Thoracic aorta (tissue), 2 donors: ENCODE measurements around the gene SLC34A1. TPM values are rescaled to one million over a fixed set of nuclear protein-coding genes. Genes with fewer than 3 reads are reported as not detected.

Source experiments
- ATAC-seq: fragments of 150-250 bp; one replicate; pipeline ENCODE4 v1.8.0; 2017; ENCODE audit warnings: low read depth; ENCODE audit not compliant: insufficient number of reproducible peaks, low FRiP score
- DNase-seq: peaks from one replicate; pipeline ENCODE4 v3.0.0-alpha.2; 2020; ENCODE audit warnings: low spot score
- H3K27ac ChIP-seq, 2 donors: fragments of 200-600 bp; sonication (generic); 1 replicate in 1 of 2; 2 replicates in 1 of 2; pipeline ENCODE4 v1.5.1; 2016; ENCODE audit warnings: mild to moderate bottlenecking in 2 of 2, moderate library complexity in 2 of 2
- H3K27me3 ChIP-seq: fragments of 200-600 bp; sonication (generic); replicated peaks from 2 replicates; pipeline ENCODE4 v1.6.0; 2016; ENCODE audit warnings: mild to moderate bottlenecking; ENCODE audit not compliant: insufficient read depth
- H3K36me3 ChIP-seq: fragments of 200-600 bp; sonication (generic); one replicate; pipeline ENCODE4 v1.5.1; 2016
- H3K4me1 ChIP-seq, 2 donors: fragments of 200-600 bp; sonication (generic); 1 replicate in 1 of 2; 2 replicates in 1 of 2; pipeline versions ENCODE4 v1.5.1 to v1.6.0; 2016; ENCODE audit warnings: low read depth in 2 of 2, mild to moderate bottlenecking in 1 of 2; ENCODE audit not compliant: control insufficient read depth in 1 of 2
- H3K4me3 ChIP-seq: fragments of 200-600 bp; sonication (generic); 2 replicates; pipeline ENCODE4 v1.5.1; 2016; ENCODE audit warnings: mild to moderate bottlenecking
- H3K9me3 ChIP-seq: fragments of 200-600 bp; sonication (generic); 2 replicates; pipeline ENCODE4 v1.5.1; 2016
- CTCF ChIP-seq: fragments of 200-600 bp; sonication (generic); IDR thresholded peaks from one replicate; pipeline ENCODE4 v1.5.1; 2019; ENCODE audit warnings: antibody characterized with exemption
- total RNA-seq, 2 donors: library from RNA; depleted of rRNA; stranded (reverse); fragments of >200 nt; gene quantifications; one replicate each; pipeline versions ENCODE4 v1.1.0 to v1.2.3, GENCODE V29; 2016

Gene SLC34A1
- total RNA-seq, 2 donors from 2014 or later = not detected

DNA sequence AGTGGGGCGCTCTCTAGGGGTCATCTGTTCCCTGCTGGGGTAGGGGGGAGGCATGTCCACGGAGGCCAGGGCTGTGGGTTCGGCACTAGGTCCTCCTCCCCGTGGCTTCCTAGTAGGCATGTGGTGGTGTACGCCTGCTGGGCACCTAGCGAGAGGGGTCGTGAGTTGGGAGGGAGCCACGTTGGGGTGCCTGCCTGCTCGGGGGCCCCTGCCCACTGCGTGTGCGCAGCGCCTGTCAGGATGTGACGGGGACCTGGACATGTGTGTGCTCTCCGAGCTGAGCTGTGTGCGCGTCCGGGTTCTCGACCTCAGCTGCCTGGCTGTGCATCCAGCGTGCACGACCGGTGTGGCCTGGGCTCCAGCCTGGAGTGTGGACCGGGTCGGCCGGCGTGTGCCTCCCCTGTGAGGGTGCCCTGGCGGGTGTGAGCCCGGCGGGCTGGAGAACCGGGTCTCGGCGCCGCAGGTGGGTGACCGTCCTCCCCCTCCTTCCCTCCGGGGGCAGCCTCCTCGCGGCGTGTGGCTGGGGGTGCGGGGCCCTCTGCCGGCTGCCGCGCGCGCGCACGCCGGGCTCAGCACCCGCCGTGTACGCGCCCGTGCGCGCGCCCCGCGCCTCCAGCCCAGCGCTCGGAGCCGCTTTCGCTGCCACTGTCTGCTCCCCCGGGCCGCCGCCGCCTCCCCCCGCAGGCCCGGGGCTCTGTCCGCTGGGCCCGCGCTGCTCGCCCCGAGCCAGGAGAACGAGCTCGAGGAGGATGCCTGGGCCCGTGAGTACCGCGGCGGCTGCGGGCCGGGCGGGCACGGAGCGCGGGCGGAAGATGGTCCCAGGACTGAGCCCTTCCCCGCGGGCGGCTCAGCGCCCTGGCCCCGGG lies 62.2 kb downstream of the SLC34A1 start, which contains the start of gene PRR7:
Gene PRR7, plus strand, starts transcription at position 615 of the 866 bp plus-strand sequence. CDS start 8,254 bp downstream, outside the sequence.
- no peak for TF ChIP-seq CTCF
- peaks cover 11% of the 10 kb centered on the region for H3K36me3 ChIP-seq
- no peak within 1 kb of the TSS for H3K27ac ChIP-seq
- no peaks in the 10 kb centered on the region for H3K27me3 ChIP-seq
- H3K4me1 ChIP-seq = peaks cover 20 to 27% of the 10 kb centered on the region in 2 donors
- DNase-seq (no peak), ATAC-seq (peak; percentile 16)
- H3K9me3 ChIP-seq = no peaks in the 10 kb centered on the region
- H3K4me3 ChIP-seq = peak within 1 kb of the TSS; percentile 83

GRCh38 chr5:177447066-177447610 lies 62.9 kb downstream of the SLC34A1 start:
- H3K36me3 ChIP-seq = peaks cover 4% of the 10 kb centered on the region
- ATAC-seq = no peak
- peak overlapping the region; percentile 83 for H3K4me3 ChIP-seq
- TF ChIP-seq CTCF = no peak
- no peak overlapping the region for H3K27ac ChIP-seq
- DNase-seq = no peak
- no peaks in the 10 kb centered on the region for H3K9me3 ChIP-seq
- H3K4me1 ChIP-seq = peaks cover 20 to 27% of the 10 kb centered on the region in 2 donors
- no peaks in the 10 kb centered on the region for H3K27me3 ChIP-seq

DNA sequence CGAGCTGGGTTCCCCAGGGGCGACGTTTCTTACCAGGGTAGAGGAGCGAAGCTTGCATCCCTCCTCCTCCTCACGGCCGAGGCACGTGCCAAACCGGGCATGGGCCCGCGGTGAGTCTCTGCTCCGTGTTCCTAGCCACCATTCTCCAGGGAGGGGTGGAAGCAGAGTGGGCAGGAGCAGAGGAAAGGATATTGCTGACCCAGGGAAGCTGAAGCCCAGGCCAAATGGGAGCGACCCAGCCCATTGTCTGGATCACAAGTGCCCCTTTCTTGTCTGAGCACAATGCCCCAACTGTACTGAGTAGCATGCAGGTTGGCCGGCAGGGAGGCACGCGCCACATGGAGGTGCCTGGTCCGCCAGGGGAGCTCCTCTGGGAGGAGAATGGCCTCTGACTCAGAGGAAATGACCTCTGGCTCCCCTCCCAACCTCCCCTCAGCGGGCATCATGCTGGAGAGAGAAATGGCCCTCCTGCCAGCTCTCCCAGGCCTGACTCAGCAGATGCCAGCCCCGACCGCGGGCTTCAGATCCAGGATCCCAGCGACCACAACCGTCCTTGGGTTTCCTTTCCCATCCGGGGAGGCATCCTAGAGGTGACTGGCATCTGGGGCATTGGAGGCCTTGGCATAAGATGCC lies 63.5 kb downstream of the SLC34A1 start:
- H3K27ac ChIP-seq = no peak overlapping the region
- no peaks in the 10 kb centered on the region for H3K27me3 ChIP-seq
- TF ChIP-seq CTCF = no peak

More for the DNA sequence above, 63.5 kb downstream of the SLC34A1 start:
- ATAC-seq (no peak), DNase-seq (peak; percentile 52)
- Histone ChIP-seq H3K4me3 (peak overlapping the region; percentile 83), H3K9me3 (no peaks in the 10 kb centered on the region), H3K36me3 (no peaks in the 10 kb centered on the region), H3K4me1 (peaks cover 20 to 27% of the 10 kb centered on the region in 2 donors)

Other genes starting within 250 kb of the SLC34A1 start
- 10 to 100 TPM; 23.8 to 35.2 TPM for gene RAB24, start 80.7 kb upstream of the SLC34A1 start, total RNA-seq
- 10 to 100 TPM; 42.2 to 54.0 TPM for gene PRELID1, start 80.6 kb upstream of the SLC34A1 start, total RNA-seq
- 10 to 100 TPM; 11.9 to 17.6 TPM for gene MXD3, start 72.5 kb upstream of the SLC34A1 start, total RNA-seq
- 100 to 1,000 TPM; 159 to 167 TPM for gene LMAN2, start 32.8 kb upstream of the SLC34A1 start, total RNA-seq
- gene RGS14, start 26.5 kb upstream of the SLC34A1 start, total RNA-seq = 10 to 100 TPM in 1 of 2 donors, 1 to 10 TPM in 1; 4.9 to 12.6 TPM
- not detected for gene PFN3, start 16.2 kb downstream of the SLC34A1 start, total RNA-seq
- gene F12, start 25.1 kb downstream of the SLC34A1 start, total RNA-seq = not detected
- 10 to 100 TPM; 27.3 to 33.3 TPM for gene GRK6, start 42.2 kb downstream of the SLC34A1 start, total RNA-seq
- 10 to 100 TPM in 1 of 2 donors, 1 to 10 TPM in 1; 4.1 to 11.0 TPM for gene PRR7, start 62.4 kb downstream of the SLC34A1 start, total RNA-seq
- gene DBN1, start 89.2 kb downstream of the SLC34A1 start, total RNA-seq = 100 to 1,000 TPM in 1 of 2 donors, 10 to 100 TPM in 1; 91.2 to 132 TPM
- gene PDLIM7, start 113.2 kb downstream of the SLC34A1 start, total RNA-seq = 100 to 1,000 TPM; 626 to 891 TPM
- 10 to 100 TPM; 20.5 to 35.6 TPM for gene DOK3, start 125.4 kb downstream of the SLC34A1 start, total RNA-seq
- gene DDX41, start 132.5 kb downstream of the SLC34A1 start, total RNA-seq = 100 to 1,000 TPM in 1 of 2 donors, 10 to 100 TPM in 1; 53.7 to 138 TPM
- gene FAM193B, start 170.1 kb downstream of the SLC34A1 start, total RNA-seq = 100 to 1,000 TPM in 1 of 2 donors, 10 to 100 TPM in 1; 76.6 to 103 TPM
- 100 to 1,000 TPM; 103 to 119 TPM for gene TMED9, start 207.8 kb downstream of the SLC34A1 start, total RNA-seq
- gene B4GALT7, start 215.7 kb downstream of the SLC34A1 start, total RNA-seq = 10 to 100 TPM; 17.8 to 29.8 TPM